Adrenal gland (tissue), 5 donors: Measurements from ENCODE around the gene TTC3.

ENCODE experiments used
- CTCF ChIP-seq, 6 experiments: fragments of 450-650 bp in 4 of 6; fragments of 200-600 bp in 2 of 6; sonication (generic) in 1 of 6; IDR thresholded peaks; 1 replicate in 5 of 6; 2 replicates in 1 of 6; pipeline versions ENCODE4 v1.5.1 to v1.8.0; 2016 to 2021; ENCODE audit warnings: antibody characterized with exemption in 6 of 6, mild to moderate bottlenecking in 2 of 6, moderate library complexity in 1 of 6
- POLR2A ChIP-seq, 2 donors: fragments of 450-650 bp; IDR thresholded peaks; one replicate each; pipeline ENCODE4 v1.6.1; 2017; ENCODE audit warnings: antibody characterized with exemption in 2 of 2, mild to moderate bottlenecking in 2 of 2, moderate library complexity in 1 of 2
- donor health status: DM: no; HTN: no; CAD: no.

- TF ChIP-seq CTCF (IDR thresholded peaks at IDR 0.05): no peak
- TF ChIP-seq POLR2A (IDR thresholded peaks at IDR 0.05): no peak
These were observed 57.9 kb downstream of the TTC3 start for GRCh38 chr21:37130971-37131370.
